GM21528 (cell line): ENCODE measurements around the gene ZNF580.

Experiments used
- ATAC-seq: cut with Tn5 transposase; IDR thresholded peaks from one replicate; pipeline ENCODE4 v1.9.1; 2021; ENCODE audit warnings: mild to moderate bottlenecking, moderate library complexity; ENCODE audit not compliant: unreplicated experiment, low FRiP score

Gene ZNF580

DNA sequence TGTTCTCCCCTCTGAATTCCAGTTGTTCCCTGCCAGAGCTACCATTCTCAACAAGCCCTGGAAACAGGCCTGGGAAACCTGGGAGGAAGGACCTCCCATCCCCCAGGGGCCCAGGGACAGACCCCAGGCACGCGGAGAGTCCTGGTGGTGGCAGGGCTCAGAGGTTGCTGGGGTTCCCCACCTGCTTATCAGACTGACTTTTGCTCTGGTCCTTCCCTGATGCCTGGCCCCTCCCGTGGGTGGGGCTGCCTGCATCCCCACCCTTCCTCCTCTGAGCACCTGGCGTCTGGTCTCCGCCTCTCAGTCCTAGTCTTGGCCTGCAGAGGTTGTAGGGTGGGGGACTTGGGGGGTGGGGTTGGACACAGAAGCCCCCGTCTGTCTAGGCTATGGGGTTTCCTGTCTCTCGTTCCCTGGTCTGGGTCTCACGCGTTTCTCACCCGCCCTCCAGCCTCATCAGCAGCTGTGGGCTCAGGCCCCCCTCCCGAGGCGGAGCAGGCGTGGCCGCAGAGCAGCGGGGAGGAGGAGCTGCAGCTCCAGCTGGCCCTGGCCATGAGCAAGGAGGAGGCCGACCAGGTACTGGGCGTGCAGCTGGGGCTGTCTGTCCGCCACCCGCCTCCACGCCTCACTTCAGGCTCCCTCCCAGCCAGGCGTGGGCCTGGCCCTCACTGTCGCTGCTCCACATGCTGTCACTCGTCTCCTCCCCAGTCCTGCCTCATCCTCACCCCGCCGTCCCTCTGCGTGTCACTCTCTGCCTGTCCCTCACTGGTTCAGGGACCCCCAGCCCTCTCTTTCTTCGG is 47.8 kb downstream of the ZNF580 start:
- no peak for ATAC-seq

DNA sequence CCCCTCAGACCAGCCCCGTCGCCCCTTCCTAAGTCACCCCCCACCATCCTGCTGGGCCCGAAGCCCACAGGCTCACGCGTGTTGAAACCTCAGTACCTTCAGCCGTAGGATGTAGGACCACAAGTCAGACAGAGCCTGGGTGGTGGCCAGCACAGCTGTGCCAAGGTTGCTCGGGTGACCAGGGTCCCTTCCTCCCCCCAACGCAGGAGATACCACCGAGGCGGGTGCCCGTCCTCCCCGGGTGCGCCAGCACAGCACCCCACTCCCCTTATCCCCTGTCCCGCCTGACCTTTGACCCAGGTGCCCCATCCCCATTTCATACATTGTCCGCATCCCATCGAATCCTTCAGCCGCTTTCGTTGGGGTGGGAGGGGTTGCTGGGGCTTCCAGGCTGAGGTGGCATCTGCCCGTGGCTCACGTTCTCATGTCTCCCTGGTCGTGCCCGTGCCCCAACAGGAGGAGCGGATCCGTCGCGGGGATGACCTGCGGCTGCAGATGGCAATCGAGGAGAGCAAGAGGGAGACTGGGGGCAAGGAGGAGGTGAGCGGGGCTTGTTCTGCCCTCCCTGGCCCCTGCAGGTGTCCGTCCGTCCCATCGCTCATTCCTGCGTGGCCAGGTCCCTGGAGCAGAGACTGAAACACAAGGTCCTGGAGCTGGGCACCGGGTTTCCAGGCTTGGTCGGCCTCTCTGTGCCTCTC is 48.8 kb downstream of the ZNF580 start:
- no peak for ATAC-seq

DNA sequence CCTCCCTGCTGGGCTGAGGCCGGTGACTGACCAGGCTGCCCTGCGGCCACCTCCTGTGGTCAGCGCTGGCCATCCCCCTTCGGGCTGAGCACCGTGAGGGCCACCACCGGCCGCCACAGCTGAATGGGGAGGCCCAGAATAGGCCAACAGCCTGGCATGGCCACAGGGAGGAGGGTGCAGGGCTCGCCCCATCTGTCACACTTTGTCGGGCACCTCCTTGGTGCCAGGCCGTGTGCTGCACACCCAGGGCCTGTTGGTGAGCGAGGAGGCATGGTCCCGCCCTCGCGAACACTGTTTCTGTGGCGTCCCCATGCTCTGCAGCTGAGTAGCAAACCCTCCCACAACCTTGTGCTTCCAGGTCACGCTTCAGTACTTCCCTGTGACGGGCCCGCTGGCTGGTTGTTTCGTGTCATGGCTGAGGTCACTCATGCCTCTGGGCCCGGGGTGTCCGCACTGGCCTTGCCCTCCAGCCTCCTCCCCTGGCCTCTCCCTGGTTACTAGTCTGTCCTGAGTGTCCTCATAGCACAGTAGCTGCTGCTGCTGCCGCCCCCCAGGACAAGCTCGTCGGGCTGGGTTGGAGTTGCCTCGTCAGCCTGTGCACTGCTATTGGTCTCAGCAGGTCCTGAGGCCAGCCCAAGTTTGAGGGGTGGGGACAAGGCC is 49.4 kb downstream of the ZNF580 start:
- no peak for ATAC-seq

DNA sequence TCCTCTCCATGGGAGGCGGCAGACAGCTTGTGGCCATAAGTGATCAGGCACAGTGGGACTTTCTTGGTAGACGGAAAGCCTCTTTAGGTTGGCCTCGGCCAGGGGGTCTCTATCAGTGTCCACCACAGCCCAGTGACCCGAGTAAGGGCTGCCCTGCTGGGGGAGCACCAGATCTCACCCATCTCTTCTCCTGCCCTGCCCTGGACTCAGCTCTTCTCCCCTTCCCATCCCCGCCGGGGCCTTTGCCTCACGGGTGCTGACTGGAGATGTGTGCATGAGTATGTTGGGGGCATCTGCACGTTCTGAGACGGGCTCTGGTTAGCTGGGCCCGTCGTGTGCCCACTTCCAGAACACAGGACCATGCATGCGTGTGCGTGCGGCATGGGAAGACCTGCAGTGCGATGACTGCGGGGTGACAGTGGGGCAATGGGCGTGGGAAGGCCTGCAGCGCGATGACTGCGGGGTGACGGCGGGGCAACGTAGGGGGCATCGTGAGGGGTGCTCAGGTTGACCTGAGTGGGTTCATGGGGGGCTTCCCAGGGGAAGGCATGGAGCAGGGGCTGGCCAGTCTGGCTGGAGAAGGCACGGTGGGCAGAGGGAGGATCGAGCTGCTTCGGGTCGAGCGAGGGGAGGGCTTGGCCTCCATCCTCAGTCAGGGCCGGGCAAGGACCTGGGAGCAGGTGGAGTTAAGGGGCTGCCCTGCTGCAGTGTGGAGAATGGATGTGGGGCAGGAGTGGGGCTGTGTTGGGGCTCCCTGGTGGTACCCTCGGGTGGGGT is 50.2 kb downstream of the ZNF580 start:
- ATAC-seq: no peak

DNA sequence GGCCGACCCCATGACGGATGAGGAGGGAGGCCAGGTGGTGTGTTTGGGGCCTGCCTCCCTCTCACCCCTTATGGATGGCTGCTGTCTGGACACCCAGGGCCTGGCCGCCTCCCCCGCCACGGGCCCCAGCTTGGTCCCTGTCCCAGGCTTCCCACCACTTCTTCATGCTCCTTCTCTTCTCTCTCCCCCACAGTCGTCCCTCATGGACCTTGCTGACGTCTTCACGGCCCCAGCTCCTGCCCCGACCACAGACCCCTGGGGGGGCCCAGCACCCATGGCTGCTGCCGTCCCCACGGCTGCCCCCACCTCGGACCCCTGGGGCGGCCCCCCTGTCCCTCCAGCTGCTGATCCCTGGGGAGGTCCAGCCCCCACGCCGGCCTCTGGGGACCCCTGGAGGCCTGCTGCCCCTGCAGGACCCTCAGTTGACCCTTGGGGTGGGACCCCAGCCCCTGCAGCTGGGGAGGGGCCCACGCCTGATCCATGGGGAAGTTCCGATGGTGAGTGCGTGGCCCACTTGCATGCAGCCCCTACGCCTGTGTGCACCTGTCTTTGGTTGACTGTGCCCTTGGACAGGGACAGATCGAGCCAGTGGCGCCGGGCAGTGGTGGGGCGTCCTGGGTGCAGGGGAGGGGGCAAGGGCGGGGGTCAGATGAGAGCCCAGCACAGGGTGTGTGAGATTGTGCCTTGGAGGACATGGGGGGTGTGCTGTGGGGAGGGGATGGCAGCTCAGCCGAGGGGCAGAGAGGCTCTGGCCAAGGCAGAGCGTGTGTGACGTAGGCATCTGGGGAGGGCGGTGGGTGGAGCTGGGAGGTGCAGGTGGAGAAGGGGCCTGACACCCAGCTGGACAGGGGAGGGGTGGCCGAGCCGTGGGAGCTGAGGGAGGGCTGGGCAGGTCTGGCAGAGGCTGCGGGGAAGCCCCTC is 51.0 kb downstream of the ZNF580 start:
- no peak for ATAC-seq

DNA sequence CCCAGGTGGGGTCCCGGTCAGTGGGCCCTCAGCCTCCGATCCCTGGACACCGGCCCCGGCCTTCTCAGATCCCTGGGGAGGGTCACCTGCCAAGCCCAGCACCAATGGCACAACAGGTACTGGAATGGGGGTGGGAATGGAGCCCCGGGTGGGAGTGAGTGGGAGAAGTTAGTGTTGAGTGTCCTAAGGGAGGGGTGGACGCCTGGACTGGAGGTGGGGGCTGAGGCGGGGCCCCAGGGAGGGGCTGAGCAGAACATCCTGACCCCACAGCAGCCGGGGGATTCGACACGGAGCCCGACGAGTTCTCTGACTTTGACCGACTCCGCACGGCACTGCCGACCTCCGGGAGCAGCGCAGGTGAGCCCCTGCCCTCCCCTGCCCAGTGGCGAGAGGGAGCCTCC is 51.9 kb downstream of the ZNF580 start:
- ATAC-seq: no peak
